ENCODE measurements around the gene OBSCN. TPM values are rescaled to one million over a fixed set of nuclear protein-coding genes. Genes with fewer than 3 reads are reported as not detected.

Gene OBSCN
- total and polyA plus RNA-seq, 2 donors (not counting 1 experiment from before 2014, with no cell fraction given): 10.0 to 63.9 TPM

DNA sequence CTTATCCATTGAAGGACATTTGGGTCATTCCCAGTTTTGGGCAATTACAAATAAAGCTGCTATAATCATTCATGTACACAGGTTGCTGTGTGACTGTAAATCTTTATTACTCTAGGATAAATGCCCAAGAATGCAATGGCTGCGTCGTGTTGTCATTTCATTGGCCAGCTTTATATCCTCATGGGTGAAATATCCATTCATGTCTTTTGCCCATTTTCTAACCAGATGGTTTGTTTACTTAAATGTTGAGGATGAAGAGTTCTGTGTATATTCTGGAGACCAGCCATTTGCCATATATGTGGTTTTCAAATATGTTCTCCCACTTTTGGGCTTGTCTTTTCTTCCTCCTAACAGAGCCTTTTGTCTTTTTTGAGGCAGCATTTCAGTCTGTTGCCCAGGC is 173.5 kb downstream of the OBSCN start:
- no peak overlapping the region for H3K27ac ChIP-seq (ENCODE audit: low read length in 2 of 2)
- POLR2A ChIA-PET: no interaction called here
- CTCF ChIA-PET: no interaction called here
- no peaks in the 10 kb centered on the region for H3K9me3 Mint-ChIP-seq (ENCODE audit: insufficient read depth)
- H3K4me2 ChIP-seq (replicated peaks; ENCODE audit: low read depth, low read length, poor library complexity, severe bottlenecking): no peak overlapping the region
- peaks cover 0 to 14% (median 7%) of the 10 kb centered on the region in 4 experiments for H3K27me3 ChIP-seq (replicated peaks in 1 of 4; ENCODE audit: control extremely low read depth in 1 of 4, control insufficient read depth in 3 of 4, insufficient read depth in 4 of 4, low read length in 3 of 4)
- H3K4me3 Mint-ChIP-seq: no peak overlapping the region
- H3K27ac Mint-ChIP-seq: no peak overlapping the region
- H3K27me3 Mint-ChIP-seq: peaks cover 15% of the 10 kb centered on the region
- TF ChIP-seq EZH2 (IDR thresholded peaks at IDR 0.05; ENCODE audit: borderline replicate concordance, insufficient read depth, low read depth, low read length, poor library complexity, severe bottlenecking): no peak
- TF ChIP-seq, protein P1, sequence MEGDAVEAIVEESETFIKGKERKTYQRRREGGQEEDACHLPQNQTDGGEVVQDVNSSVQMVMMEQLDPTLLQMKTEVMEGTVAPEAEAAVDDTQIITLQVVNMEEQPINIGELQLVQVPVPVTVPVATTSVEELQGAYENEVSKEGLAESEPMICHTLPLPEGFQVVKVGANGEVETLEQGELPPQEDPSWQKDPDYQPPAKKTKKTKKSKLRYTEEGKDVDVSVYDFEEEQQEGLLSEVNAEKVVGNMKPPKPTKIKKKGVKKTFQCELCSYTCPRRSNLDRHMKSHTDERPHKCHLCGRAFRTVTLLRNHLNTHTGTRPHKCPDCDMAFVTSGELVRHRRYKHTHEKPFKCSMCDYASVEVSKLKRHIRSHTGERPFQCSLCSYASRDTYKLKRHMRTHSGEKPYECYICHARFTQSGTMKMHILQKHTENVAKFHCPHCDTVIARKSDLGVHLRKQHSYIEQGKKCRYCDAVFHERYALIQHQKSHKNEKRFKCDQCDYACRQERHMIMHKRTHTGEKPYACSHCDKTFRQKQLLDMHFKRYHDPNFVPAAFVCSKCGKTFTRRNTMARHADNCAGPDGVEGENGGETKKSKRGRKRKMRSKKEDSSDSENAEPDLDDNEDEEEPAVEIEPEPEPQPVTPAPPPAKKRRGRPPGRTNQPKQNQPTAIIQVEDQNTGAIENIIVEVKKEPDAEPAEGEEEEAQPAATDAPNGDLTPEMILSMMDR (IDR thresholded peaks at IDR 0.05): no peak
- no peak overlapping the region for H3K4me3 ChIP-seq (ENCODE audit: control extremely low read depth in 1 of 5, extremely low read depth in 1 of 5, insufficient read depth in 1 of 5, low read depth in 2 of 5, low read length in 4 of 5)
- WGBS (ENCODE audit: insufficient coverage): 100% methylated on average over 2 of the region's 2 CpGs
- no peaks in the 10 kb centered on the region for H4K20me1 ChIP-seq (ENCODE audit: control insufficient read depth, insufficient read depth, low read length, poor library complexity, severe bottlenecking)
- intact Hi-C loops (cut with micrococcal nuclease): no loop called here
- DNase-seq (no peak), ATAC-seq (ENCODE audit: low read depth) (no peak)
- H3K9ac ChIP-seq (ENCODE audit: low read length): no peak overlapping the region
- no peaks in the 10 kb centered on the region for H3K79me2 ChIP-seq (ENCODE audit: control insufficient read depth, insufficient read depth, low read length)
- no peak overlapping the region for H2AFZ ChIP-seq (ENCODE audit: insufficient read depth, low read depth, low read length, poor library complexity, severe bottlenecking)
- peaks cover 7% of the 10 kb centered on the region for H3K4me1 Mint-ChIP-seq
- no peaks in the 10 kb centered on the region for H3K36me3 ChIP-seq (replicated peaks in 1 of 2; ENCODE audit: control extremely low read depth in 1 of 2, control insufficient read depth in 1 of 2, extremely low read depth in 1 of 2, insufficient read depth in 2 of 2, low read length in 1 of 2)
- peaks cover 9 to 11% of the 10 kb centered on the region in 2 donors for H3K4me1 ChIP-seq (ENCODE audit: control insufficient read depth in 2 of 2, insufficient read depth in 2 of 2, low read length in 2 of 2)
- H3K9me3 ChIP-seq (ENCODE audit: control extremely low read depth in 1 of 3, control insufficient read depth in 2 of 3, insufficient read depth in 1 of 3, low read length in 2 of 3): peaks cover 0 to 11% (median 0%) of the 10 kb centered on the region in 3 donors

DNA sequence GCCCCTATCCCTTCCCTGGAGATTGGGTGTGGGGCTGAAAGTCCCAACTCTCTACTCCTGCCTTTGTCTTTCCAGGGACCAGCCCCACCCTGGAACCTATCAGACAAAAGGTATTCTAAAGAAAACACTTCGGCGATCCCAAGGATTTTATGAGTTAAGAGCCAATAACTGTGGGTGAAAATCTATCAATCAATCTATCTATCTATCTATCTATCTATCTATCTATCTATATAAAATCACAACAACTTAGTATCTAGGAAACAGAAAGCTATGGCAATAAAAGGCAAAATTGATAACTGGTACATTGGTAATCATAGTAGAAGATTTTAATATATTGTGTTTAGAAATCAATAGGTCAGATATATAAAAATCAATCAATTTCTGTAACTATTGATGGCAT is 175.9 kb downstream of the OBSCN start:
- Mint-ChIP-seq H3K27me3 (peaks cover 13% of the 10 kb centered on the region), H3K9me3 (ENCODE audit: insufficient read depth) (no peaks in the 10 kb centered on the region), H3K4me3 (no peak overlapping the region), H3K27ac (no peak overlapping the region), H3K4me1 (peaks cover 5% of the 10 kb centered on the region)
- WGBS (ENCODE audit: insufficient coverage): no CpG with 5 or more reads among the region's 2 CpGs
- ATAC-seq (ENCODE audit: low read depth): no peak
- H3K79me2 ChIP-seq (ENCODE audit: control insufficient read depth, insufficient read depth, low read length): no peaks in the 10 kb centered on the region
- TF ChIP-seq, protein P1 (IDR thresholded peaks at IDR 0.05): no peak
- no peak for TF ChIP-seq EZH2 (IDR thresholded peaks at IDR 0.05; ENCODE audit: borderline replicate concordance, insufficient read depth, low read depth, low read length, poor library complexity, severe bottlenecking)
- no peaks in the 10 kb centered on the region for H3K36me3 ChIP-seq (replicated peaks in 1 of 2; ENCODE audit: control extremely low read depth in 1 of 2, control insufficient read depth in 1 of 2, extremely low read depth in 1 of 2, insufficient read depth in 2 of 2, low read length in 1 of 2)
- no peak overlapping the region for H3K27ac ChIP-seq (ENCODE audit: low read length in 2 of 2)
- peaks cover 0 to 13% (median 5%) of the 10 kb centered on the region in 4 experiments for H3K27me3 ChIP-seq (replicated peaks in 1 of 4; ENCODE audit: control extremely low read depth in 1 of 4, control insufficient read depth in 3 of 4, insufficient read depth in 4 of 4, low read length in 3 of 4)
- no peak overlapping the region for H2AFZ ChIP-seq (ENCODE audit: insufficient read depth, low read depth, low read length, poor library complexity, severe bottlenecking)
- no peaks in the 10 kb centered on the region for H4K20me1 ChIP-seq (ENCODE audit: control insufficient read depth, insufficient read depth, low read length, poor library complexity, severe bottlenecking)
- no peak for DNase-seq
- ChIA-PET POLR2A (no interaction called here), CTCF (no interaction called here)
- peaks cover 0 to 4% (median 0%) of the 10 kb centered on the region in 3 donors for H3K9me3 ChIP-seq (ENCODE audit: control extremely low read depth in 1 of 3, control insufficient read depth in 2 of 3, insufficient read depth in 1 of 3, low read length in 2 of 3)
- H3K4me1 ChIP-seq (ENCODE audit: control insufficient read depth in 2 of 2, insufficient read depth in 2 of 2, low read length in 2 of 2): peaks cover 5% of the 10 kb centered on the region in 2 donors
- intact Hi-C loops (cut with micrococcal nuclease): no loop called here
- H3K9ac ChIP-seq (ENCODE audit: low read length): no peak overlapping the region
- no peak overlapping the region for H3K4me2 ChIP-seq (replicated peaks; ENCODE audit: low read depth, low read length, poor library complexity, severe bottlenecking)
- H3K4me3 ChIP-seq (ENCODE audit: control extremely low read depth in 1 of 5, extremely low read depth in 1 of 5, insufficient read depth in 1 of 5, low read depth in 2 of 5, low read length in 4 of 5): no peak overlapping the region
